ENCODE measurements around the gene PTH2R. TPM values are rescaled to one million over a fixed set of nuclear protein-coding genes. Genes with fewer than 3 reads are reported as not detected.

PTH2R gene
- total and polyA plus RNA-seq, 4 donors: 0.01 to 1.5 (median 0.08) TPM; not detected in 1

GRCh38 chr2:208511573-208511972 lies 105.0 kb downstream of the PTH2R start:
- no peak for DNase-seq (ENCODE audit: low spot score)

More at GRCh38 chr2:208511573-208511972, 105.0 kb downstream of the PTH2R start:
- Histone ChIP-seq H3K27me3 (ENCODE audit: control insufficient read depth in 4 of 4, insufficient read depth in 4 of 4, low read length in 3 of 4) (no peaks in the 10 kb centered on the region), H3K36me3 (ENCODE audit: control insufficient read depth in 4 of 4, insufficient read depth in 3 of 4, low read depth in 1 of 4, low read length in 3 of 4) (no peaks in the 10 kb centered on the region), H3K9ac (ENCODE audit: low read depth in 1 of 2, low read length in 2 of 2) (no peak overlapping the region), H3K27ac (ENCODE audit: low read depth in 1 of 2, low read length in 2 of 2) (no peak overlapping the region), H3K4me3 (ENCODE audit: low read depth in 1 of 3, low read length in 3 of 3) (no peak overlapping the region), H3K9me3 (ENCODE audit: control insufficient read depth in 4 of 4, low read length in 3 of 4) (no peaks in the 10 kb centered on the region), H3K4me1 (ENCODE audit: control insufficient read depth in 4 of 4, insufficient read depth in 4 of 4, low read length in 3 of 4) (no peaks in the 10 kb centered on the region)
- WGBS: 74% methylated on average over 1 of the region's 1 CpG
- no peak for TF ChIP-seq FOXA1 (IDR thresholded peaks at IDR 0.05)
- TF ChIP-seq TAF1 (conservative IDR thresholded peaks at IDR 0.05): no peak
- no peak for TF ChIP-seq SP1 (IDR thresholded peaks at IDR 0.05)
- no peak for TF ChIP-seq NR2F2 (IDR thresholded peaks at IDR 0.05)
- TF ChIP-seq JUND (IDR thresholded peaks at IDR 0.05): no peak
- no peak for TF ChIP-seq FOXA2 (IDR thresholded peaks at IDR 0.05)
- no peak for TF ChIP-seq RAD21 (IDR thresholded peaks at IDR 0.05)
- no peak for TF ChIP-seq REST (IDR thresholded peaks at IDR 0.05)
- no peak for TF ChIP-seq HNF4A (conservative IDR thresholded peaks at IDR 0.05)
- no peak for TF ChIP-seq EGR1 (IDR thresholded peaks at IDR 0.05; ENCODE audit: low read depth in 2 of 2)
- TF ChIP-seq ATF3 (IDR thresholded peaks at IDR 0.05): no peak
- TF ChIP-seq ZBTB33 (IDR thresholded peaks at IDR 0.05): no peak
- TF ChIP-seq RXRA (IDR thresholded peaks at IDR 0.05): no peak
- no peak for TF ChIP-seq MAX (IDR thresholded peaks at IDR 0.05)
- no peak for TF ChIP-seq CTCF (IDR thresholded peaks at IDR 0.05; ENCODE audit: low read depth, low read length, missing input control)
- TF ChIP-seq GABPA (IDR thresholded peaks at IDR 0.05 in 1 of 2, conservative IDR thresholded peaks at IDR 0.05 in 1 of 2): no peak
- no peak for TF ChIP-seq HNF4G (IDR thresholded peaks at IDR 0.05)
- TF ChIP-seq YY1 (IDR thresholded peaks at IDR 0.05): no peak
